ENCODE data around the gene PTPRN2. TPM values are rescaled to one million over a fixed set of nuclear protein-coding genes. Genes with fewer than 3 reads are reported as not detected.

PTPRN2 gene
- total and polyA plus RNA-seq, 2 of the 13 experiments (the other 11 are each of a cell fraction or from before 2014, with no cell fraction given): 2.5 to 24.2 TPM

- in situ Hi-C loops (cut with HindIII; ENCODE audit: extremely low pct_ligation_motif_present, low pct_unique_long_range_greater_than_20kb): no loop called here
- peak; percentile 73 for ATAC-seq
- TF ChIP-seq AFF4 (CRISPR knock-in tag; IDR thresholded peaks at IDR 0.05) (no peak), ZNF33A (CRISPR knock-in tag; IDR thresholded peaks at IDR 0.05; ENCODE audit: borderline replicate concordance) (no peak), ZHX2 (IDR thresholded peaks at IDR 0.05; ENCODE audit: low read depth) (no peak), ZHX2 (CRISPR knock-in tag; IDR thresholded peaks at IDR 0.05; ENCODE audit: borderline replicate concordance) (no peak), RBFOX2 (IDR thresholded peaks at IDR 0.05; ENCODE audit: low read depth, low read length) (no peak), ZNF781 (CRISPR knock-in tag; IDR thresholded peaks at IDR 0.05; ENCODE audit: borderline replicate concordance, not compliant biosample characterization) (no peak), ZFY (CRISPR knock-in tag; IDR thresholded peaks at IDR 0.05) (no peak), SAP130 (CRISPR knock-in tag; IDR thresholded peaks at IDR 0.05; ENCODE audit: low read depth) (no peak), NFYB (CRISPR knock-in tag; IDR thresholded peaks at IDR 0.05) (no peak), ASH2L (IDR thresholded peaks at IDR 0.05; ENCODE audit: insufficient read length, low read depth, low read length) (no peak), ZNF10 (CRISPR knock-in tag; IDR thresholded peaks at IDR 0.05; ENCODE audit: borderline replicate concordance, low read depth) (no peak), GATAD1 (CRISPR knock-in tag; IDR thresholded peaks at IDR 0.05) (no peak), ZNF605 (CRISPR knock-in tag; IDR thresholded peaks at IDR 0.05) (no peak), GATAD2A (CRISPR knock-in tag; IDR thresholded peaks at IDR 0.05) (no peak), ZNF660 (CRISPR knock-in tag; IDR thresholded peaks at IDR 0.05; ENCODE audit: borderline replicate concordance, low read depth) (no peak), ZNF570 (CRISPR knock-in tag; IDR thresholded peaks at IDR 0.05; ENCODE audit: borderline replicate concordance) (no peak)
Measured at GRCh38 chr7:157731126-157731525, 856.5 kb downstream of the PTPRN2 start.

More at GRCh38 chr7:157731126-157731525, 856.5 kb downstream of the PTPRN2 start:
- no peak overlapping the region for H3K4me3 ChIP-seq (replicated peaks in 1 of 3; ENCODE audit: insufficient read depth in 1 of 3, low read depth in 2 of 3, low read length in 3 of 3)
- H3K4me2 ChIP-seq (ENCODE audit: low read depth, low read length): no peak overlapping the region
- no peak overlapping the region for H3K27ac ChIP-seq (ENCODE audit: extremely low read length, insufficient read depth, low read length)
- H3K36me3 ChIP-seq (replicated peaks in 1 of 2; ENCODE audit: control insufficient read depth in 1 of 2, insufficient read depth in 2 of 2, low read length in 2 of 2): no peaks in the 10 kb centered on the region
- FAIRE-seq (no peak), DNase-seq (ENCODE audit: low spot score) (no peak)
- intact Hi-C loops (cut with micrococcal nuclease; ENCODE audit: unreplicated experiment): no loop called here
- H3K9ac ChIP-seq (ENCODE audit: insufficient read depth, low read depth, low read length): no peak overlapping the region
- no peaks in the 10 kb centered on the region for H3K4me1 ChIP-seq (ENCODE audit: insufficient read depth, low read length)
- no peaks in the 10 kb centered on the region for H3K9me3 ChIP-seq (ENCODE audit: low read length)
- POLR2A ChIA-PET: no interaction called here
- peaks cover 20% of the 10 kb centered on the region; the same call in 1 of the 2 replicates for H4K20me1 ChIP-seq (ENCODE audit: insufficient read depth, low read length)
- CTCF ChIA-PET (ENCODE audit: low intra/inter-chr PET ratio, low total read pairs): no interaction called here
- H2AFZ ChIP-seq (ENCODE audit: low read length): no peak overlapping the region
- no TSS peak for BruUV-seq (replicated peaks)
- peaks cover 5 to 33% of the 10 kb centered on the region in 2 experiments; a peak in 4 of 5 replicates for H3K27me3 ChIP-seq (ENCODE audit: control insufficient read depth in 1 of 2, insufficient read depth in 2 of 2, low read length in 2 of 2)
- WGBS (ENCODE audit: low lambda C conversion rate): 50% methylated on average over 9 of the region's 13 CpGs
- H3K79me2 ChIP-seq (ENCODE audit: insufficient read depth, low read length): no peaks in the 10 kb centered on the region
